T-cell (primary cell): ENCODE data around the gene STIM2. TPM values are rescaled to one million over a fixed set of nuclear protein-coding genes. Genes with fewer than 3 reads are reported as not detected.

Experiments used
- ATAC-seq, 4 experiments: fragments of 200-7000 bp in 3 of 4; fragments of 150-1000 bp in 1 of 4; cut with Tn5 transposase; replicated peaks in 1 of 4; 1 replicate in 3 of 4; 2 replicates in 1 of 4; pipeline ENCODE4 v1.10.0; 2021; ENCODE audit warnings: moderate library complexity in 3 of 4, mild to moderate bottlenecking in 2 of 4, moderate number of reproducible peaks in 1 of 4
- CTCF ChIA-PET, 2 donors: fragments of 300-600 bp; sonication (Branson Sonifier 250); formaldehyde crosslinking; loops; one replicate each; lab custom pipeline; 2022; ENCODE audit warnings: antibody characterized with exemption in 2 of 2; lab: Charles Lee
- POLR2A ChIA-PET, 2 donors: fragments of 300-600 bp; sonication (Branson Sonifier 250); formaldehyde crosslinking; loops; one replicate each; lab custom pipeline; 2022; ENCODE audit warnings: antibody characterized with exemption in 2 of 2; lab: Charles Lee
- DNase-seq, 35 experiments: peaks; one replicate each; pipeline versions ENCODE4 v3.0.0 to v3.0.0-alpha.2; 2013 to 2023
- H3K27ac ChIP-seq: one replicate; pipeline ENCODE4 v1.5.1; 2013; ENCODE audit warnings: low read length
- H3K27me3 ChIP-seq, 2 experiments: replicated peaks in 1 of 2; 1 replicate in 1 of 2; 2 replicates in 1 of 2; pipeline versions ENCODE4 v1.6.1 to v1.7.0; 2013; ENCODE audit warnings: low read length in 1 of 2, mixed read lengths in 1 of 2; ENCODE audit not compliant: control insufficient read depth in 2 of 2, insufficient read depth in 2 of 2; ENCODE audit errors: extremely low read depth in 1 of 2
- H3K36me3 ChIP-seq, 2 donors: 1 replicate in 1 of 2; 2 replicates in 1 of 2; pipeline versions ENCODE4 v1.6.1 to v1.7.0; 2013; ENCODE audit warnings: low read length in 1 of 2; ENCODE audit not compliant: control insufficient read depth in 2 of 2, insufficient read depth in 1 of 2; ENCODE audit errors: extremely low read depth in 1 of 2
- H3K4me1 ChIP-seq, 2 experiments: 1 replicate in 1 of 2; 2 replicates in 1 of 2; pipeline versions ENCODE4 v1.6.1 to v1.7.0; 2013; ENCODE audit warnings: low read length in 2 of 2, mixed read lengths in 1 of 2; ENCODE audit not compliant: insufficient read depth in 2 of 2, control insufficient read depth in 1 of 2; ENCODE audit errors: extremely low read depth in 1 of 2
- H3K4me3 ChIP-seq, 2 donors: 1 replicate in 1 of 2; 2 replicates in 1 of 2; pipeline versions ENCODE4 v1.5.1 to v1.7.0; 2013; ENCODE audit warnings: mild to moderate bottlenecking in 2 of 2, low read length in 1 of 2, moderate library complexity in 1 of 2; ENCODE audit not compliant: control insufficient read depth in 1 of 2; ENCODE audit errors: extremely low read depth in 1 of 2
- H3K9me3 ChIP-seq: 2 replicates; pipeline ENCODE4 v1.7.0; 2013
- H3K27ac Mint-ChIP-seq, 2 donors: one replicate each; pipeline ENCODE4 v1.8.0; 2020 to 2021; ENCODE audit warnings: mild to moderate bottlenecking in 2 of 2, mixed read lengths in 2 of 2
- H3K27me3 Mint-ChIP-seq, 2 donors: one replicate each; pipeline ENCODE4 v1.8.0; 2021 to 2022; ENCODE audit warnings: mixed read lengths in 2 of 2
- H3K36me3 Mint-ChIP-seq: one replicate; pipeline ENCODE4 v1.8.0; 2021; ENCODE audit warnings: mixed read lengths
- H3K4me1 Mint-ChIP-seq, 3 donors: one replicate each; pipeline ENCODE4 v1.8.0; 2020 to 2022; ENCODE audit warnings: mixed read lengths in 3 of 3, mild to moderate bottlenecking in 1 of 3
- H3K4me3 Mint-ChIP-seq, 3 donors: one replicate each; pipeline ENCODE4 v1.8.0; 2020 to 2022; ENCODE audit warnings: mild to moderate bottlenecking in 3 of 3, mixed read lengths in 3 of 3, moderate library complexity in 3 of 3
- H3K9me3 Mint-ChIP-seq, 3 donors: one replicate each; pipeline ENCODE4 v1.8.0; 2020 to 2022; ENCODE audit warnings: mixed read lengths in 3 of 3
- WGBS: methylation state at CpG from one replicate; pipeline ENCODE4 v1.1.5; 2013; ENCODE audit warnings: missing lambda C conversion rate; ENCODE audit not compliant: insufficient coverage; 5-methylcytosine and 5-hydroxymethylcytosine counted together
- total RNA-seq, 35 experiments: library from RNA in 6 of 35; stranded (reverse) in 6 of 35; fragments of 120-200 nt in 1 of 35; gene quantifications; one replicate each; pipeline versions ENCODE4 v1.2.1 to v1.2.4 and lab custom pipeline; 2013 to 2026

The STIM2 gene
- total RNA-seq, 5 donors from 2014 or later (not counting 1 experiment from before 2014, with no cell fraction given), result 67.9 to 98.7 (median 75.2) TPM

DNA sequence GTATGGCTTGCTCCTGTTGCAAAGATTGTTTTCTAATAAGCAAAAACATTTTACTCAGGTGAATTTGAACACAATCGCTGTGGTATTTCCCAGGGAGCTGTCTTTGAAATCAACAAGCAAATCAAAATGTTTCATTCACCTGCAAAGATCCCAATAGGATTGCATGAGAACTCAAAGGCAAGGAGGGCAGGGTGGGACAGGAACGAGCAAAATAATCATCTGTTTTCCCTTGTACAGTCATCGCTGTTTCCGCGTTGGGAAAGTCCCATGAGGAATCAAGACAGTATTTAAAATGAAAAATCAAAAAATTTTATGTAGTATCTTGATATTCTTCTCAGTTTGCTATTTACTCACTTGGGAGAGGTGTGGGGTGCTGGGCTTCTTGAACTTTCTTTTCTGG, 198.8 kb downstream of the STIM2 start:
- Mint-ChIP-seq H3K4me1 (no peaks in the 10 kb centered on the region), H3K27me3 (peaks cover 17 to 21% of the 10 kb centered on the region in 2 donors), H3K36me3 (no peaks in the 10 kb centered on the region), H3K27ac (no peak overlapping the region), H3K4me3 (no peak overlapping the region), H3K9me3 (no peaks in the 10 kb centered on the region)
- ATAC-seq (no peak), DNase-seq (no peak)
- no peaks in the 10 kb centered on the region for H3K4me1 ChIP-seq
- 100% methylated on average over 1 of the region's 5 CpGs for WGBS
- POLR2A ChIA-PET, result no interaction called here
- H3K27me3 ChIP-seq, result peaks cover 0 to 2% of the 10 kb centered on the region in 2 experiments
- no peaks in the 10 kb centered on the region for H3K9me3 ChIP-seq
- CTCF ChIA-PET, result interaction anchor here in 1 of 2 donors (0.6 kb wide), 1 partner anchor 173 kb away, joined by 5 read pairs; no protein-coding TSS in a partner anchor
- H3K4me3 ChIP-seq, result no peak overlapping the region
- H3K27ac ChIP-seq, result no peak overlapping the region
- H3K36me3 ChIP-seq, result no peaks in the 10 kb centered on the region

DNA sequence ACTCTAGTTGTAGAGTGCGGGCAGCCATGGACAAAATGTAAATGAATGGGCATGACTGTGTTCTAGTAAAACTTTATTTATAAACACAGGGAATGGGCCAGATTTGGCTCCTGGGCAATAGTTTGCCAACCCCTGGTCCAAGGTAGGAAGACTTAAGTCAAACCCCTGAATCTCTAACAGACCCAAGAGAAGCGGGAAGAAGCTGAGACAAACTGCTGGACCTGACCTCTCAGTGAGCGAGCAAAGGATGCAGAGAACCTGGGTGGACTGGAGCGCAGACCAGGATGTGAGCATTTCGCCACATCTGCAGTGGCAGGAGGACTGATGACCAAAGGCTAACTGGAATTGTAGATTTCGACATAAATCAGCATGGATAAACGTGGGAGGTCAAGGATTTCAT, 201.6 kb downstream of the STIM2 start:
- no peaks in the 10 kb centered on the region for H3K36me3 Mint-ChIP-seq
- CTCF ChIA-PET, result no interaction called here
- WGBS, result 87% methylated on average over 5 of the region's 7 CpGs

DNA sequence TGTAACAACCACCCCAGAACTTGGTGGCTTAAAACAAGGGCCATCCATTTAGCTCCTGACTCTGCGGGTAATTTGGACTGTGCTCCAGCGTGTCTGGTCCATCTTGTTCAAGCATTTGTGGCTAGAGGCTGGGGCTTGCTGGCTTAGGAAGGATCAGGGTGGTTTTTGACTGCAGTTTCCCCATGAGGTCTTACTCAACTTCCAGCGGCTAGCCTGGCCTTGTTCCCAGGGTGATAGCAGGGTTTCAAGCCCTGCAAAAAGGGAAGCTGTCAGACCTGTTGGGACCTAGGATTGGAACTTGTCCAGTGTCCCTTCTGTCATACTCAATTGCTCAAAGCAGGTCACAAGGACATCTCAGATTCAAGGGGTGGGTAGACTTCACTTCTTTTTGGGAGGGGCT, 205.9 kb downstream of the STIM2 start:
- no peak overlapping the region for H3K4me3 ChIP-seq
- no peak overlapping the region for H3K27ac ChIP-seq
- ChIA-PET POLR2A (no interaction called here), CTCF (no interaction called here)
- ATAC-seq (no peak), DNase-seq (peak in 1 of 35 experiments; percentile 5)
- H3K4me1 ChIP-seq, result no peaks in the 10 kb centered on the region
- no peak overlapping the region for H3K27ac Mint-ChIP-seq
- H3K27me3 ChIP-seq, result peaks cover 0 to 9% of the 10 kb centered on the region in 2 experiments
- no peaks in the 10 kb centered on the region for H3K9me3 ChIP-seq
- no peaks in the 10 kb centered on the region for H3K36me3 Mint-ChIP-seq
- 32% methylated on average over 2 of the region's 3 CpGs for WGBS
- H3K36me3 ChIP-seq, result no peaks in the 10 kb centered on the region
- H3K4me3 Mint-ChIP-seq, result no peak overlapping the region
- H3K9me3 Mint-ChIP-seq, result peaks cover 0 to 4% (median 0%) of the 10 kb centered on the region in 3 donors
- peaks cover 8 to 11% of the 10 kb centered on the region in 2 donors for H3K27me3 Mint-ChIP-seq
- no peaks in the 10 kb centered on the region for H3K4me1 Mint-ChIP-seq

More for the DNA sequence above, 201.6 kb downstream of the STIM2 start:
- DNase-seq, result no peak
- ATAC-seq, result no peak
- Histone ChIP-seq H3K4me3 (no peak overlapping the region), H3K27me3 (peaks cover 0 to 2% of the 10 kb centered on the region in 2 experiments), H3K4me1 (no peaks in the 10 kb centered on the region), H3K9me3 (no peaks in the 10 kb centered on the region), H3K27ac (no peak overlapping the region), H3K36me3 (no peaks in the 10 kb centered on the region)
- H3K9me3 Mint-ChIP-seq, result no peaks in the 10 kb centered on the region
- no peak overlapping the region for H3K27ac Mint-ChIP-seq
- H3K4me3 Mint-ChIP-seq, result no peak overlapping the region
- POLR2A ChIA-PET, result no interaction called here
- peaks cover 10 to 12% of the 10 kb centered on the region in 2 donors for H3K27me3 Mint-ChIP-seq
- H3K4me1 Mint-ChIP-seq, result no peaks in the 10 kb centered on the region

DNA sequence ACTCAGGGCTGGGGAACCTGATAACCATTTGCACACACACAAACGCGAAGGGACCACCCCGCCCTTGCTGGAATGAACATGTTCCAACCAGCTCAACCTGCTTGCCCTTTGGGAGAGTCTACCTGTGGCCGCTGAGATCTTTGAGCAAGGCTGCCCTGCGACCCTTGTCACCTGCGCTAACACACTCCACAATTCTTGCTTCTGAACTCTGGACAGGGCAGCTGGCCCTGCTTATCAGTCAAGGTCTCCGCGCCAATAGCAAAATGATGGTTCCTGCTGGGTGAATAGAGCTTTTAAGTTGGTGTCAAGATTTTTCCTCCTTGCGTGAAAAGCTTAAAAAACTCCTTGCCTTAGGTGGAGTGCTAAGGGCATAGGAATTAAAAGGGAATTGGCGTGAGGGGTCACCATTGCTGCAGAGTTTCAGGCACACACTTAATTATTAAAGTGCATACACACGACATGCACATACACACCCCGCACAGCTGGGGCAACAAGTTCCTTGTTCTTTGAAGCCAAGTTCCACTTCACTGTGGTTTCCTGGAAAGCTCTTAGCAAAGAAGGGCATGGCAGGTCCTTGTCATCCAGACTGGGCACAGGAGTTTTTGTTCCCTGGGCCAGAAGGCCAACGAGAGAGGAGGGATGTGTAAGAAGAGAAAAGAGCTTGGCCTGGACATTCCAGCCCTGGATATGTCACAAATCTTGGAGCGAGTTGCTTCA, 207.7 kb downstream of the STIM2 start:
- no peaks in the 10 kb centered on the region for H3K4me1 Mint-ChIP-seq
- CTCF ChIA-PET, result interaction anchor here in 1 of 2 donors (0.6 kb wide), 1 partner anchor 149 kb away, joined by 3 read pairs; no protein-coding TSS in a partner anchor
- Histone ChIP-seq H3K4me3 (no peak overlapping the region), H3K27ac (no peak overlapping the region), H3K4me1 (no peaks in the 10 kb centered on the region), H3K27me3 (peaks cover 0 to 9% of the 10 kb centered on the region in 2 experiments), H3K36me3 (no peaks in the 10 kb centered on the region), H3K9me3 (no peaks in the 10 kb centered on the region)
- ATAC-seq, result no peak
- H3K36me3 Mint-ChIP-seq, result no peaks in the 10 kb centered on the region
- WGBS, result 80% methylated on average over 4 of the region's 14 CpGs
- peaks cover 0 to 4% (median 0%) of the 10 kb centered on the region in 3 donors for H3K9me3 Mint-ChIP-seq
- peaks cover 4 to 11% of the 10 kb centered on the region in 2 donors for H3K27me3 Mint-ChIP-seq
- no peak overlapping the region for H3K4me3 Mint-ChIP-seq
- POLR2A ChIA-PET, result no interaction called here
- DNase-seq, result no peak
- H3K27ac Mint-ChIP-seq, result no peak overlapping the region
